Measurements from ENCODE around the gene SPCS1. TPM values are rescaled to one million over a fixed set of nuclear protein-coding genes. Genes with fewer than 3 reads are reported as not detected.

SPCS1 gene
- total and polyA plus RNA-seq, 9 of the 15 experiments (the other 6 are each of a cell fraction or from before 2014, with no cell fraction given), result 73.9 to 567 (median 127) TPM

DNA sequence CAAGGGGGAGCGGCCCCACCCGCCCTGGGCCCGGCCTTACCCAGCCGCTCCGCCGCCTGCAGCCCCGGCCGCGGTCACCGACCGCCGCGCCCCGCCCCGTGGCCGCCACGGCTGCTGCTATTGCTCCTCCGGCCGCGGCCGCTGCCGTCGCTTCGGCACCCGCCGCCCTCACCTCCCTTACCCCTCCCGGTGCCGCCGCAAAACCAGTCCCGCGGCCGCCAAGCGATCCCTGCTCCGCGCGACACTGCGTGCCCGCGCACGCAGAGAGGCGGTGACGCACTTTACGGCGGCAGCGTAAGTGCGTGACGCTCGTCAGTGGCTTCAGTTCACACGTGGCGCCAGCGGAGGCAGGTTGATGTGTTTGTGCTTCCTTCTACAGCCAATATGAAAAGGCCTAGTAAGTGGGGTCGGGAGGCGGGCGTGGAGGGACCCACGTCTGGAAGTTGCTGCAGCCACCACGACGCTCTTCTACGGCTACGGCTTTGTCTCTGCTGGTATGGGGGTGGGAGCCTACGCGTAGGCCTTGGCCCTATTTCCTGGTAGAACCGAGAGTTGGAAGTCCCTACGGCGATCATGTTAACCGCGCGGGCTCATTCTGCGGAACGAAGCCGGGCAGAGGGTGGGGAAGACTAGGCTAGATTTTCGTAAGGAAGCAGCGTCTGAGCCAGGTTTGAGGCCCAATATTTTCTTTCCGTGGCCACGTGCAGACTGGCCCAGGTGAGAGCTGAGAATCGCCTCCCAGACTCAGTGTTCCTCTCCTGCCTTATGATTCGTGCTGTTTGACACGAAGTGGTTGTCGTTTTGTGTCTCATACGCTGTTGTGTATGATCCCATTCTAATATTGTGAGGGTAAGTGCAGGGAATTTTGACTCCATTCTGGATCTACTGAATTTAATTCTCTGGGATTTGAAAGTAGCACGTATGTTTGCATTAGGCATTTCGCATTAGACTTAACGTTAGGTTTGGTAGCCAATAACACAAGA is 19.9 kb upstream of the SPCS1 start, which contains the start of the genes GNL3 and PBRM1 (continued):
- no peak for TF ChIP-seq NEUROD1 (IDR thresholded peaks at IDR 0.05; ENCODE audit: borderline replicate concordance, low read depth, low read length, partially characterized antibody)
- TF ChIP-seq, protein P1, sequence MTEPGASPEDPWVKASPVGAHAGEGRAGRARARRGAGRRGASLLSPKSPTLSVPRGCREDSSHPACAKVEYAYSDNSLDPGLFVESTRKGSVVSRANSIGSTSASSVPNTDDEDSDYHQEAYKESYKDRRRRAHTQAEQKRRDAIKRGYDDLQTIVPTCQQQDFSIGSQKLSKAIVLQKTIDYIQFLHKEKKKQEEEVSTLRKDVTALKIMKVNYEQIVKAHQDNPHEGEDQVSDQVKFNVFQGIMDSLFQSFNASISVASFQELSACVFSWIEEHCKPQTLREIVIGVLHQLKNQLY (CRISPR knock-in tag; conservative IDR thresholded peaks at IDR 0.05), result no peak
- TF ChIP-seq, protein P2, sequence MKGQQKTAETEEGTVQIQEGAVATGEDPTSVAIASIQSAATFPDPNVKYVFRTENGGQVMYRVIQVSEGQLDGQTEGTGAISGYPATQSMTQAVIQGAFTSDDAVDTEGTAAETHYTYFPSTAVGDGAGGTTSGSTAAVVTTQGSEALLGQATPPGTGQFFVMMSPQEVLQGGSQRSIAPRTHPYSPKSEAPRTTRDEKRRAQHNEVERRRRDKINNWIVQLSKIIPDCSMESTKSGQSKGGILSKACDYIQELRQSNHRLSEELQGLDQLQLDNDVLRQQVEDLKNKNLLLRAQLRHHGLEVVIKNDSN (CRISPR knock-in tag; IDR thresholded peaks at IDR 0.05), result peak; percentile 76
- TF ChIP-seq KLF6 (CRISPR knock-in tag; IDR thresholded peaks at IDR 0.05; ENCODE audit: borderline replicate concordance), result no peak
- TF ChIP-seq, protein P3, sequence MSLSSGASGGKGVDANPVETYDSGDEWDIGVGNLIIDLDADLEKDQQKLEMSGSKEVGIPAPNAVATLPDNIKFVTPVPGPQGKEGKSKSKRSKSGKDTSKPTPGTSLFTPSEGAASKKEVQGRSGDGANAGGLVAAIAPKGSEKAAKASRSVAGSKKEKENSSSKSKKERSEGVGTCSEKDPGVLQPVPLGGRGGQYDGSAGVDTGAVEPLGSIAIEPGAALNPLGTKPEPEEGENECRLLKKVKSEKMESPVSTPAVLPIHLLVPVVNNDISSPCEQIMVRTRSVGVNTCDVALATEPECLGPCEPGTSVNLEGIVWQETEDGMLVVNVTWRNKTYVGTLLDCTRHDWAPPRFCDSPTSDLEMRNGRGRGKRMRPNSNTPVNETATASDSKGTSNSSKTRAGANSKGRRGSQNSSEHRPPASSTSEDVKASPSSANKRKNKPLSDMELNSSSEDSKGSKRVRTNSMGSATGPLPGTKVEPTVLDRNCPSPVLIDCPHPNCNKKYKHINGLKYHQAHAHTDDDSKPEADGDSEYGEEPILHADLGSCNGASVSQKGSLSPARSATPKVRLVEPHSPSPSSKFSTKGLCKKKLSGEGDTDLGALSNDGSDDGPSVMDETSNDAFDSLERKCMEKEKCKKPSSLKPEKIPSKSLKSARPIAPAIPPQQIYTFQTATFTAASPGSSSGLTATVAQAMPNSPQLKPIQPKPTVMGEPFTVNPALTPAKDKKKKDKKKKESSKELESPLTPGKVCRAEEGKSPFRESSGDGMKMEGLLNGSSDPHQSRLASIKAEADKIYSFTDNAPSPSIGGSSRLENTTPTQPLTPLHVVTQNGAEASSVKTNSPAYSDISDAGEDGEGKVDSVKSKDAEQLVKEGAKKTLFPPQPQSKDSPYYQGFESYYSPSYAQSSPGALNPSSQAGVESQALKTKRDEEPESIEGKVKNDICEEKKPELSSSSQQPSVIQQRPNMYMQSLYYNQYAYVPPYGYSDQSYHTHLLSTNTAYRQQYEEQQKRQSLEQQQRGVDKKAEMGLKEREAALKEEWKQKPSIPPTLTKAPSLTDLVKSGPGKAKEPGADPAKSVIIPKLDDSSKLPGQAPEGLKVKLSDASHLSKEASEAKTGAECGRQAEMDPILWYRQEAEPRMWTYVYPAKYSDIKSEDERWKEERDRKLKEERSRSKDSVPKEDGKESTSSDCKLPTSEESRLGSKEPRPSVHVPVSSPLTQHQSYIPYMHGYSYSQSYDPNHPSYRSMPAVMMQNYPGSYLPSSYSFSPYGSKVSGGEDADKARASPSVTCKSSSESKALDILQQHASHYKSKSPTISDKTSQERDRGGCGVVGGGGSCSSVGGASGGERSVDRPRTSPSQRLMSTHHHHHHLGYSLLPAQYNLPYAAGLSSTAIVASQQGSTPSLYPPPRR (CRISPR knock-in tag; IDR thresholded peaks at IDR 0.05; ENCODE audit: borderline replicate concordance), result no peak
- TF ChIP-seq, protein P4, sequence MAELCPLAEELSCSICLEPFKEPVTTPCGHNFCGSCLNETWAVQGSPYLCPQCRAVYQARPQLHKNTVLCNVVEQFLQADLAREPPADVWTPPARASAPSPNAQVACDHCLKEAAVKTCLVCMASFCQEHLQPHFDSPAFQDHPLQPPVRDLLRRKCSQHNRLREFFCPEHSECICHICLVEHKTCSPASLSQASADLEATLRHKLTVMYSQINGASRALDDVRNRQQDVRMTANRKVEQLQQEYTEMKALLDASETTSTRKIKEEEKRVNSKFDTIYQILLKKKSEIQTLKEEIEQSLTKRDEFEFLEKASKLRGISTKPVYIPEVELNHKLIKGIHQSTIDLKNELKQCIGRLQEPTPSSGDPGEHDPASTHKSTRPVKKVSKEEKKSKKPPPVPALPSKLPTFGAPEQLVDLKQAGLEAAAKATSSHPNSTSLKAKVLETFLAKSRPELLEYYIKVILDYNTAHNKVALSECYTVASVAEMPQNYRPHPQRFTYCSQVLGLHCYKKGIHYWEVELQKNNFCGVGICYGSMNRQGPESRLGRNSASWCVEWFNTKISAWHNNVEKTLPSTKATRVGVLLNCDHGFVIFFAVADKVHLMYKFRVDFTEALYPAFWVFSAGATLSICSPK (IDR thresholded peaks at IDR 0.05; ENCODE audit: borderline replicate concordance), result no peak
- no peak for TF ChIP-seq MCM5 (IDR thresholded peaks at IDR 0.05; ENCODE audit: low read depth)
- no peak for TF ChIP-seq CHD4 (IDR thresholded peaks at IDR 0.05; ENCODE audit: insufficient read depth, insufficient replicate concordance, low read depth, low read length, poor library complexity, severe bottlenecking)
- TF ChIP-seq SIN3B (IDR thresholded peaks at IDR 0.05; ENCODE audit: low read depth), result peak; percentile 65
- no peak for TF ChIP-seq KAT7 (CRISPR knock-in tag; IDR thresholded peaks at IDR 0.05; ENCODE audit: borderline replicate concordance)
- no peak for TF ChIP-seq ZNF184 (CRISPR knock-in tag; IDR thresholded peaks at IDR 0.05)
- no peak for TF ChIP-seq RFX1 (IDR thresholded peaks at IDR 0.05)
- no peak; the same call in 1 of the 2 replicates for TF ChIP-seq FOSL1 (tag; conservative IDR thresholded peaks at IDR 0.05)
- TF ChIP-seq RHOXF2B (CRISPR knock-in tag; conservative IDR thresholded peaks at IDR 0.05), result no peak
- TF ChIP-seq, protein P5, sequence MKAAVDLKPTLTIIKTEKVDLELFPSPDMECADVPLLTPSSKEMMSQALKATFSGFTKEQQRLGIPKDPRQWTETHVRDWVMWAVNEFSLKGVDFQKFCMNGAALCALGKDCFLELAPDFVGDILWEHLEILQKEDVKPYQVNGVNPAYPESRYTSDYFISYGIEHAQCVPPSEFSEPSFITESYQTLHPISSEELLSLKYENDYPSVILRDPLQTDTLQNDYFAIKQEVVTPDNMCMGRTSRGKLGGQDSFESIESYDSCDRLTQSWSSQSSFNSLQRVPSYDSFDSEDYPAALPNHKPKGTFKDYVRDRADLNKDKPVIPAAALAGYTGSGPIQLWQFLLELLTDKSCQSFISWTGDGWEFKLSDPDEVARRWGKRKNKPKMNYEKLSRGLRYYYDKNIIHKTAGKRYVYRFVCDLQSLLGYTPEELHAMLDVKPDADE (conservative IDR thresholded peaks at IDR 0.05; ENCODE audit: control insufficient read depth, low read depth, low read length), result no peak
- peak; percentile 68 for TF ChIP-seq HCFC1 (IDR thresholded peaks at IDR 0.05; ENCODE audit: low read depth, low read length)
- no peak for TF ChIP-seq CC2D1A (IDR thresholded peaks at IDR 0.05)

Data from K562 (cell line).